Tibial artery (tissue), 4 donors: Measurements from ENCODE around the gene ROBO2.

Source experiments
- DNase-seq, 2 donors: peaks; one replicate each; pipeline ENCODE4 v3.0.0-alpha.2; 2019
- H3K27ac ChIP-seq, 2 donors: fragments of 200-600 bp; sonication (generic) in 1 of 2; 1 replicate in 1 of 2; 2 replicates in 1 of 2; pipeline ENCODE4 v1.5.1; 2018 to 2019; ENCODE audit warnings: mild to moderate bottlenecking in 1 of 2
- H3K27me3 ChIP-seq, 2 donors: fragments of 200-600 bp; sonication (generic) in 1 of 2; one replicate each; pipeline versions ENCODE4 v1.5.1 to v1.6.0; 2016 to 2019
- H3K36me3 ChIP-seq, 3 donors: fragments of 200-600 bp; sonication (generic) in 2 of 3; one replicate each; pipeline ENCODE4 v1.5.1; 2016 to 2019; ENCODE audit warnings: mild to moderate bottlenecking in 2 of 3
- H3K4me1 ChIP-seq, 4 donors: fragments of 200-600 bp; sonication (generic) in 2 of 4; 1 replicate in 3 of 4; 2 replicates in 1 of 4; pipeline ENCODE4 v1.5.1; 2016 to 2019
- H3K4me3 ChIP-seq, 2 donors: fragments of 200-600 bp; sonication (generic) in 1 of 2; 1 replicate in 1 of 2; 2 replicates in 1 of 2; pipeline ENCODE4 v1.5.1; 2018 to 2019; ENCODE audit warnings: mild to moderate bottlenecking in 2 of 2
- H3K9me3 ChIP-seq, 3 donors: fragments of 200-600 bp; sonication (generic) in 1 of 3; one replicate each; pipeline ENCODE4 v1.5.1; 2016 to 2019
- intact Hi-C: fragments of 100-400 bp; cut with DNase I; formaldehyde crosslinking; loops from one replicate; pipeline ENCODE4 v1.15.0; 2023; ENCODE audit warnings: low total_unique reads
- TF ChIP-seq, protein P1 (sequence below), 2 experiments: fragments of 200-600 bp in 1 of 2; fragments of 450-650 bp in 1 of 2; IDR thresholded peaks; one replicate each; pipeline ENCODE4 v1.5.1; 2017 to 2019; ENCODE audit warnings: antibody characterized with exemption in 2 of 2, mild to moderate bottlenecking in 1 of 2, moderate library complexity in 1 of 2

The ROBO2 gene

DNA sequence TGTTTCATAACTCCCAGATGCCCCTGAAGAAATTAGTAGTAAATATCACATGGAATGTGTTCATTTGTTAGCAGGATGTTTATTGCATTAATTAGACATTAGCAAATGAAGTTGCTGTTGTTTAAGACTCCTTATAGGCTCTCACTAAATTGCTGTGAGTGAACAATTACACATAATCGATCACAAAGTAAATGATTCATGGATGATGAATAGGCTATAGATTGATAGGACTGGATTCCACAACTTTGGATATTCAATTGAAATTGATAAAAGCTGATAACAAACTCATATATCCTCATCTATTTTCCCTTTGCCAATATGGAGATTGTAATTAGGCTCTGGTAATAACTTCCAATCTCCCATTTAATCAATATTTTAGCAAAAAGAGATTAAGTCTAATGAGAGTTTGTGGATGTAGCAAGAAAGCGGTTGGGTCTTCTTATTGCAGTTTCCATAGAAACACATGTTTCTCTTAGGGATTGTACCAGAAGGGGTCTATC is 555.5 kb downstream of the ROBO2 start:
- no peak overlapping the region for H3K4me3 ChIP-seq
- no peak overlapping the region for H3K27ac ChIP-seq
- TF ChIP-seq, protein P1, sequence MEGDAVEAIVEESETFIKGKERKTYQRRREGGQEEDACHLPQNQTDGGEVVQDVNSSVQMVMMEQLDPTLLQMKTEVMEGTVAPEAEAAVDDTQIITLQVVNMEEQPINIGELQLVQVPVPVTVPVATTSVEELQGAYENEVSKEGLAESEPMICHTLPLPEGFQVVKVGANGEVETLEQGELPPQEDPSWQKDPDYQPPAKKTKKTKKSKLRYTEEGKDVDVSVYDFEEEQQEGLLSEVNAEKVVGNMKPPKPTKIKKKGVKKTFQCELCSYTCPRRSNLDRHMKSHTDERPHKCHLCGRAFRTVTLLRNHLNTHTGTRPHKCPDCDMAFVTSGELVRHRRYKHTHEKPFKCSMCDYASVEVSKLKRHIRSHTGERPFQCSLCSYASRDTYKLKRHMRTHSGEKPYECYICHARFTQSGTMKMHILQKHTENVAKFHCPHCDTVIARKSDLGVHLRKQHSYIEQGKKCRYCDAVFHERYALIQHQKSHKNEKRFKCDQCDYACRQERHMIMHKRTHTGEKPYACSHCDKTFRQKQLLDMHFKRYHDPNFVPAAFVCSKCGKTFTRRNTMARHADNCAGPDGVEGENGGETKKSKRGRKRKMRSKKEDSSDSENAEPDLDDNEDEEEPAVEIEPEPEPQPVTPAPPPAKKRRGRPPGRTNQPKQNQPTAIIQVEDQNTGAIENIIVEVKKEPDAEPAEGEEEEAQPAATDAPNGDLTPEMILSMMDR (IDR thresholded peaks at IDR 0.05) = no peak
- H3K27me3 ChIP-seq = no peaks in the 10 kb centered on the region
- no peaks in the 10 kb centered on the region for H3K36me3 ChIP-seq
- intact Hi-C loops = no loop called here
- no peak for DNase-seq
- no peaks in the 10 kb centered on the region for H3K9me3 ChIP-seq
- H3K4me1 ChIP-seq = no peaks in the 10 kb centered on the region

GRCh38 chr3:77599948-77600347 is 560.0 kb downstream of the ROBO2 start:
- intact Hi-C loops = no loop called here

GRCh38 chr3:77601823-77602415 is 562.0 kb downstream of the ROBO2 start:
- Histone ChIP-seq H3K27ac (no peak overlapping the region), H3K4me1 (no peaks in the 10 kb centered on the region), H3K36me3 (no peaks in the 10 kb centered on the region), H3K9me3 (no peaks in the 10 kb centered on the region), H3K4me3 (no peak overlapping the region), H3K27me3 (no peaks in the 10 kb centered on the region)
- intact Hi-C loops = no loop called here
- TF ChIP-seq, protein P1 (IDR thresholded peaks at IDR 0.05) = no peak
- DNase-seq = no peak

More at GRCh38 chr3:77599948-77600347, 560.0 kb downstream of the ROBO2 start:
- TF ChIP-seq, protein P1 (IDR thresholded peaks at IDR 0.05) = no peak
- Histone ChIP-seq H3K9me3 (no peaks in the 10 kb centered on the region), H3K27ac (no peak overlapping the region), H3K4me1 (no peaks in the 10 kb centered on the region), H3K27me3 (no peaks in the 10 kb centered on the region), H3K4me3 (no peak overlapping the region), H3K36me3 (no peaks in the 10 kb centered on the region)
- no peak for DNase-seq

GRCh38 chr3:77602722-77603121 is 562.8 kb downstream of the ROBO2 start:
- no peaks in the 10 kb centered on the region for H3K27me3 ChIP-seq
- no peak overlapping the region for H3K4me3 ChIP-seq
- intact Hi-C loops = no loop called here
- no peak overlapping the region for H3K27ac ChIP-seq
- DNase-seq = no peak
- H3K4me1 ChIP-seq = no peaks in the 10 kb centered on the region
- TF ChIP-seq, protein P1 (IDR thresholded peaks at IDR 0.05) = no peak
- H3K36me3 ChIP-seq = no peaks in the 10 kb centered on the region
- H3K9me3 ChIP-seq = no peaks in the 10 kb centered on the region

GRCh38 chr3:77605308-77605707 is 565.4 kb downstream of the ROBO2 start:
- DNase-seq = no peak
- no peaks in the 10 kb centered on the region for H3K27me3 ChIP-seq
- H3K4me3 ChIP-seq = no peak overlapping the region
- TF ChIP-seq, protein P1 (IDR thresholded peaks at IDR 0.05) = no peak
- intact Hi-C loops = no loop called here
- no peaks in the 10 kb centered on the region for H3K36me3 ChIP-seq
- no peak overlapping the region for H3K27ac ChIP-seq
- H3K4me1 ChIP-seq = no peaks in the 10 kb centered on the region
- H3K9me3 ChIP-seq = no peaks in the 10 kb centered on the region

GRCh38 chr3:77605865-77606264 is 566.0 kb downstream of the ROBO2 start:
- intact Hi-C loops = no loop called here
- H3K27ac ChIP-seq = no peak overlapping the region
- H3K36me3 ChIP-seq = no peaks in the 10 kb centered on the region
- no peak overlapping the region for H3K4me3 ChIP-seq
- DNase-seq = no peak
- no peaks in the 10 kb centered on the region for H3K9me3 ChIP-seq
- no peaks in the 10 kb centered on the region for H3K27me3 ChIP-seq
- TF ChIP-seq, protein P1 (IDR thresholded peaks at IDR 0.05) = no peak
- H3K4me1 ChIP-seq = no peaks in the 10 kb centered on the region
